ENCODE results near the gene KLK13.

The KLK13 gene

GRCh38 chr19:51043497-51043896 lies 21.4 kb downstream of the KLK13 start (continued):
- TF ChIP-seq, protein P1, sequence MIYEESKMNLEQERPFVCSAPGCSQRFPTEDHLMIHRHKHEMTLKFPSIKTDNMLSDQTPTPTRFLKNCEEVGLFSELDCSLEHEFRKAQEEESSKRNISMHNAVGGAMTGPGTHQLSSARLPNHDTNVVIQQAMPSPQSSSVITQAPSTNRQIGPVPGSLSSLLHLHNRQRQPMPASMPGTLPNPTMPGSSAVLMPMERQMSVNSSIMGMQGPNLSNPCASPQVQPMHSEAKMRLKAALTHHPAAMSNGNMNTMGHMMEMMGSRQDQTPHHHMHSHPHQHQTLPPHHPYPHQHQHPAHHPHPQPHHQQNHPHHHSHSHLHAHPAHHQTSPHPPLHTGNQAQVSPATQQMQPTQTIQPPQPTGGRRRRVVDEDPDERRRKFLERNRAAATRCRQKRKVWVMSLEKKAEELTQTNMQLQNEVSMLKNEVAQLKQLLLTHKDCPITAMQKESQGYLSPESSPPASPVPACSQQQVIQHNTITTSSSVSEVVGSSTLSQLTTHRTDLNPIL (CRISPR knock-in tag; IDR thresholded peaks at IDR 0.05; ENCODE audit: low read depth) = no peak
- TF ChIP-seq POU6F1 (CRISPR knock-in tag; IDR thresholded peaks at IDR 0.05; ENCODE audit: borderline replicate concordance, low read depth) (no peak), CSRNP3 (CRISPR knock-in tag; IDR thresholded peaks at IDR 0.05) (no peak), ZC3H10 (CRISPR knock-in tag; IDR thresholded peaks at IDR 0.05) (no peak), CSDC2 (CRISPR knock-in tag; IDR thresholded peaks at IDR 0.05) (no peak)

- no peak for ATAC-seq
- TF ChIP-seq ZFP3 (CRISPR knock-in tag; IDR thresholded peaks at IDR 0.05) (no peak), GLIS3 (CRISPR knock-in tag; IDR thresholded peaks at IDR 0.05) (no peak), ZNF70 (CRISPR knock-in tag; IDR thresholded peaks at IDR 0.05) (no peak), ARNTL (CRISPR knock-in tag; IDR thresholded peaks at IDR 0.05; ENCODE audit: borderline replicate concordance, low read depth) (no peak), ISL1 (CRISPR knock-in tag; IDR thresholded peaks at IDR 0.05) (no peak), OSR1 (CRISPR knock-in tag; IDR thresholded peaks at IDR 0.05) (no peak), SNAI2 (CRISPR knock-in tag; IDR thresholded peaks at IDR 0.05) (no peak), ZC3H10 (CRISPR knock-in tag; IDR thresholded peaks at IDR 0.05) (no peak), ESRRG (CRISPR knock-in tag; IDR thresholded peaks at IDR 0.05) (no peak), RARB (CRISPR knock-in tag; IDR thresholded peaks at IDR 0.05) (no peak), BACH2 (CRISPR knock-in tag; IDR thresholded peaks at IDR 0.05; ENCODE audit: borderline replicate concordance) (no peak), ZNF8 (CRISPR knock-in tag; IDR thresholded peaks at IDR 0.05) (no peak), ZNF565 (CRISPR knock-in tag; conservative IDR thresholded peaks at IDR 0.05; ENCODE audit: low read depth) (no peak), TCF4 (CRISPR knock-in tag; IDR thresholded peaks at IDR 0.05; ENCODE audit: borderline replicate concordance) (no peak)
- TF ChIP-seq, protein P1 (CRISPR knock-in tag; IDR thresholded peaks at IDR 0.05; ENCODE audit: low read depth) = no peak
Observed at GRCh38 chr19:51040151-51040550, 24.7 kb downstream of the KLK13 start.

DNA sequence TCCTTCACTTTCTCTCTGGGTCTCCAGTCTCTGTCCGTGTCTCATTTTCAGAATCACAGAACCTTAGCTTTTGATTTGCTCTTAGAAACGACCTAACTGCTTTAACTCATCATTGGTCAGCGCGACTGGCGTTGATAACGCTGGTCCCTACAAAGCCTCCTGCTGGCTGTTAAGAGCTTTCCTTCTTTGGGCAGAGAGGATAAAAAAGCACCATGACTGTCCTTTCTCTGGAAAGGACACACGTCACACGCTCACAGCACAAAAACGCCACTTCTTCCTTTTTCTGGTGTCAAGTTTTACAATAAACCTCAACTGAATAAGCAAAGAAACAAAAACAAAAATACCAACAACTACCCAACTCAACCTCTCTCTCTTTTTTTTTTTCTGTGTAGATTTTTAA lies 28.4 kb downstream of the KLK13 start:
- ATAC-seq = peak; percentile 67
- TF ChIP-seq PPARA (CRISPR knock-in tag; IDR thresholded peaks at IDR 0.05; ENCODE audit: borderline replicate concordance) (no peak), ZNF70 (CRISPR knock-in tag; IDR thresholded peaks at IDR 0.05) (no peak)

DNA sequence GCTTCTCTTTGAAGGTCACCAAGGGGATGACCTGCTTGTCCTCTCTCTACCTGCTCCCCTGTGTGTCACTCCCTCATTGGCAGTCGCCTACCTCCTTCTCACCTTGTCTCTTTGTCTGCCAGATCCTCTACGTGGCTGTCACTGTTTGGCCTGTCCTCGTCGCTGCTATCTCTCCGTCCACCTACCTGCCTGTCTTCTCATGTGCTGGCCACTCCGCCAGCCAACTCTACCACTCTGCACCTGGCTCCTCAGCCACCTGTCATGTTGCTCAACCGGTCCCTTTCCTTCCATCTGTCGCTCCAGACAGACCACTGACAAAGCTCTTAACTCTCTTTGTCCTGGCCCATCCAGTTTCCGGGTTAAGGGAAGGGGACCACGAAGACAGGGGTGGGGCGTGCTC lies 30.2 kb downstream of the KLK13 start, which contains the start of gene KLK12:
Gene KLK12 (minus strand): TSS at position 299 of the 400 bp plus-strand sequence. CDS start 381 bp downstream, outside the sequence.
- TF ChIP-seq, protein P1 (CRISPR knock-in tag; IDR thresholded peaks at IDR 0.05; ENCODE audit: low read depth) = no peak
- no peak for TF ChIP-seq PATZ1 (CRISPR knock-in tag; IDR thresholded peaks at IDR 0.05; ENCODE audit: borderline replicate concordance)
- no peak for ATAC-seq

Measured in SK-N-SH treated with all-trans-retinoic acid at 6 μM for 48 hours (cell line).